ENCODE measurements around the gene SPHK1. TPM values are rescaled to one million over a fixed set of nuclear protein-coding genes. Genes with fewer than 3 reads are reported as not detected.

Gene SPHK1
- polyA plus RNA-seq, 1 donor: 1.7 TPM

- no peak for DNase-seq (ENCODE audit: low read depth)
These were observed 48.4 kb downstream of the SPHK1 start for GRCh38 chr17:76432712-76433336.

GRCh38 chr17:76433693-76434092 lies 49.3 kb downstream of the SPHK1 start:
- no peak for DNase-seq (ENCODE audit: low read depth)

GRCh38 chr17:76434870-76435269 lies 50.5 kb downstream of the SPHK1 start:
- DNase-seq (ENCODE audit: low read depth): no peak

DNA sequence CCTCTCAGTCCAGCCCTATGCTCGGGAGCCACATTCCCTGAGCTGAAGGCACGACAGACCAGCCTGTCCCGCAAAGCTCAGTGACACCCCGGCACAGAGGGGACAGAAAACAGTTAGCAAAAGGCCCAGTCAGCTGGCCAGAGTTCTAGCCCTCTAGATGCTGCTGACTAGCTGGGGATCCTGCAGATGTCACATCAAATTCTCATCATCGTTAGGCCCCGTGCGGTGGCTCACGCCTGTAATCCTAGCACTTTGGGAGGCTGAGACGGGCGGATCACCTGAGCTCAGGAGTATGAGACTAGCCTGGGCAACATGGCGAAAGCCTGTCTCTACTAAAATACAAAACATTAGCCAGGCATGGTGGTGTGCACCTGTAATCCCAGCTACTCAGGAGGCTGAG lies 51.3 kb downstream of the SPHK1 start:
- DNase-seq (ENCODE audit: low read depth): no peak

Other genes with a start within 250 kb of the SPHK1 start
- 0.05 TPM for gene FOXJ1, start 243.4 kb upstream of the SPHK1 start, polyA plus RNA-seq (ENCODE audit: insufficient read length)
- gene RNF157, start 144.1 kb upstream of the SPHK1 start, polyA plus RNA-seq (ENCODE audit: insufficient read length): 12.1 TPM
- gene UBALD2, start 119.3 kb upstream of the SPHK1 start, polyA plus RNA-seq (ENCODE audit: insufficient read length): 18.3 TPM
- gene QRICH2, start 76.3 kb upstream of the SPHK1 start, polyA plus RNA-seq (ENCODE audit: insufficient read length): 3.5 TPM
- gene PRPSAP1, start 30.7 kb upstream of the SPHK1 start, polyA plus RNA-seq (ENCODE audit: insufficient read length): 31.5 TPM
- gene UBE2O, start 68.5 kb downstream of the SPHK1 start, polyA plus RNA-seq (ENCODE audit: insufficient read length): 14.1 TPM
- 0.37 TPM for gene AANAT, start 83.0 kb downstream of the SPHK1 start, polyA plus RNA-seq (ENCODE audit: insufficient read length)
- gene RHBDF2, start 116.8 kb downstream of the SPHK1 start, polyA plus RNA-seq (ENCODE audit: insufficient read length): 6.8 TPM
- gene CYGB, start 153.1 kb downstream of the SPHK1 start, polyA plus RNA-seq (ENCODE audit: insufficient read length): 16.4 TPM
- 4.8 TPM for gene PRCD, start 155.4 kb downstream of the SPHK1 start, polyA plus RNA-seq (ENCODE audit: insufficient read length)
- 3.3 TPM for gene ST6GALNAC2, start 201.3 kb downstream of the SPHK1 start, polyA plus RNA-seq (ENCODE audit: insufficient read length)

Measured in forelimb muscle (tissue), 1 donor.